Neuronal stem cell (in vitro differentiated cells): Measurements from ENCODE around the gene GPC5.
A peak's percentile ranks its signal among the peaks of the same experiment; 100 is the strongest.

Experiments
- DNase-seq: peaks from one replicate; pipeline ENCODE4 v3.0.0-alpha.2; 2013; ENCODE audit warnings: low spot score
- H2AFZ ChIP-seq: one replicate; pipeline ENCODE4 v1.6.1; 2013; ENCODE audit warnings: mild to moderate bottlenecking, low read length, inconsistent platforms
- H2AK5ac ChIP-seq: 2 replicates; pipeline ENCODE4 v1.6.1; 2013; ENCODE audit warnings: low read depth, mild to moderate bottlenecking, inconsistent platforms, low read length, moderate library complexity, mixed read lengths
- H2BK120ac ChIP-seq: 2 replicates; pipeline ENCODE4 v1.6.1; 2013; ENCODE audit warnings: low read depth, mild to moderate bottlenecking, inconsistent platforms, low read length, moderate library complexity, mixed read lengths
- H2BK12ac ChIP-seq: one replicate; pipeline ENCODE4 v1.6.1; 2013; ENCODE audit warnings: low read length, inconsistent platforms
- H2BK15ac ChIP-seq: 2 replicates; pipeline ENCODE4 v1.6.1; 2013; ENCODE audit warnings: mild to moderate bottlenecking, low read length, inconsistent platforms, mixed read lengths
- H2BK5ac ChIP-seq: one replicate; pipeline ENCODE4 v1.6.1; 2013; ENCODE audit warnings: inconsistent platforms, mild to moderate bottlenecking, low read length, moderate library complexity
- H3K14ac ChIP-seq: one replicate; pipeline ENCODE4 v1.6.1; 2013; ENCODE audit warnings: low read length, inconsistent platforms
- H3K18ac ChIP-seq: 2 replicates; pipeline ENCODE4 v1.6.1; 2013; ENCODE audit warnings: low read length, inconsistent platforms
- H3K23ac ChIP-seq: 2 replicates; pipeline ENCODE4 v1.6.1; 2013; ENCODE audit warnings: low read depth, mild to moderate bottlenecking, mixed read lengths, low read length, inconsistent platforms; ENCODE audit not compliant: poor library complexity
- H3K27ac ChIP-seq: replicated peaks from 3 replicates; pipeline ENCODE4 v1.5.1; 2013; ENCODE audit warnings: low read length, inconsistent platforms
- H3K27me3 ChIP-seq, 3 experiments: 2 replicates each; pipeline ENCODE4 v1.6.1; 2013; ENCODE audit warnings: low read length in 3 of 3, mild to moderate bottlenecking in 2 of 3, inconsistent platforms in 1 of 3, low read depth in 1 of 3, mixed read lengths in 1 of 3, moderate library complexity in 1 of 3; ENCODE audit not compliant: control insufficient read depth in 3 of 3, insufficient read depth in 3 of 3
- H3K36me3 ChIP-seq, 2 donors: replicated peaks in 1 of 2; 2 replicates each; pipeline ENCODE4 v1.6.1; 2013; ENCODE audit warnings: low read length in 2 of 2; ENCODE audit not compliant: control insufficient read depth in 2 of 2, insufficient read depth in 2 of 2
- H3K4ac ChIP-seq: 2 replicates; pipeline ENCODE4 v1.6.1; 2013; ENCODE audit warnings: inconsistent platforms, mild to moderate bottlenecking, low read length, moderate library complexity
- H3K4me1 ChIP-seq, 2 donors: 1 replicate in 1 of 2; 2 replicates in 1 of 2; pipeline ENCODE4 v1.6.1; 2013; ENCODE audit warnings: low read length in 2 of 2, low read depth in 1 of 2; ENCODE audit not compliant: control insufficient read depth in 2 of 2, insufficient read depth in 1 of 2
- H3K4me2 ChIP-seq: one replicate; pipeline ENCODE4 v1.6.1; 2013; ENCODE audit warnings: mild to moderate bottlenecking, low read length, inconsistent platforms; ENCODE audit not compliant: insufficient read depth, poor library complexity, severe bottlenecking
- H3K4me3 ChIP-seq, 2 donors: 2 replicates each; pipeline ENCODE4 v1.5.1; 2013; ENCODE audit warnings: low read length in 2 of 2, mild to moderate bottlenecking in 2 of 2, inconsistent platforms in 1 of 2, moderate library complexity in 1 of 2
- H3K79me1 ChIP-seq: one replicate; pipeline ENCODE4 v1.6.1; 2013; ENCODE audit warnings: low read depth, mild to moderate bottlenecking, inconsistent platforms, low read length, moderate library complexity
- H3K9ac ChIP-seq: one replicate; pipeline ENCODE4 v1.6.1; 2013; ENCODE audit warnings: mild to moderate bottlenecking, low read depth, low read length, inconsistent platforms; ENCODE audit not compliant: poor library complexity
- H3K9me3 ChIP-seq, 2 donors: replicated peaks in 1 of 2; 2 replicates each; pipeline versions ENCODE3 to v1.6.1; 2013; ENCODE audit warnings: low read length in 2 of 2, mild to moderate bottlenecking in 2 of 2, inconsistent platforms in 1 of 2, low read depth in 1 of 2, mixed read lengths in 1 of 2, moderate library complexity in 1 of 2; ENCODE audit not compliant: control insufficient read depth in 2 of 2, insufficient read depth in 1 of 2
- H4K8ac ChIP-seq: one replicate; pipeline ENCODE4 v1.6.1; 2013; ENCODE audit warnings: low read depth, mild to moderate bottlenecking, inconsistent platforms, low read length, moderate library complexity
- H4K91ac ChIP-seq: one replicate; pipeline ENCODE4 v1.6.1; 2013; ENCODE audit warnings: low read length, low read depth, mild to moderate bottlenecking, inconsistent platforms; ENCODE audit not compliant: poor library complexity
- WGBS, 2 donors: extraction: QIAGEN DNeasy Blood & Tissue Kit; methylation state at CpG; one replicate each; pipeline ENCODE4 v1.1.7; 2013; ENCODE audit warnings: missing lambda C conversion rate in 2 of 2, mixed read lengths in 1 of 2; ENCODE audit not compliant: insufficient read length in 2 of 2, insufficient replicate concordance in 1 of 2; ENCODE audit errors: extremely low coverage in 2 of 2; 5-methylcytosine and 5-hydroxymethylcytosine counted together

GPC5 gene

GRCh38 chr13:92196591-92197256 is 798.3 kb downstream of the GPC5 start:
- Histone ChIP-seq H3K4me3 (no peak overlapping the region), H2BK12ac (no peak overlapping the region), H3K4me1 (no peaks in the 10 kb centered on the region), H3K36me3 (no peaks in the 10 kb centered on the region), H3K9ac (no peak overlapping the region), H4K91ac (no peak overlapping the region), H3K4me2 (no peak overlapping the region), H3K18ac (no peak overlapping the region), H4K8ac (no peak overlapping the region), H3K4ac (no peak overlapping the region), H2AFZ (peak overlapping the region; percentile 39), H2BK120ac (no peak overlapping the region), H2BK15ac (no peak overlapping the region), H3K27ac (no peak overlapping the region), H2BK5ac (no peak overlapping the region), H3K14ac (no peak overlapping the region), H3K79me1 (no peaks in the 10 kb centered on the region), H2AK5ac (no peak overlapping the region), H3K23ac (no peak overlapping the region), H3K27me3 (no peaks in the 10 kb centered on the region), H3K9me3 (no peaks in the 10 kb centered on the region)
- WGBS, 2 donors = no CpG with 5 or more reads among the region's 11 CpGs
- no peak for DNase-seq

- Histone ChIP-seq H3K79me1 (no peaks in the 10 kb centered on the region), H3K14ac (no peak overlapping the region), H2AFZ (no peak overlapping the region), H3K27ac (no peak overlapping the region), H2AK5ac (no peak overlapping the region), H2BK15ac (no peak overlapping the region), H2BK120ac (no peak overlapping the region), H3K36me3 (no peaks in the 10 kb centered on the region), H3K23ac (no peak overlapping the region), H3K4ac (no peak overlapping the region), H4K91ac (no peak overlapping the region), H3K4me1 (no peaks in the 10 kb centered on the region), H4K8ac (no peak overlapping the region), H3K27me3 (no peaks in the 10 kb centered on the region), H3K4me2 (no peak overlapping the region), H3K9me3 (no peaks in the 10 kb centered on the region), H2BK5ac (no peak overlapping the region), H2BK12ac (no peak overlapping the region), H3K18ac (no peak overlapping the region), H3K9ac (no peak overlapping the region), H3K4me3 (no peak overlapping the region)
- no CpG with 5 or more reads among the region's 4 CpGs for WGBS, 2 donors
- DNase-seq = no peak
These were observed 799.2 kb downstream of the GPC5 start for GRCh38 chr13:92197669-92198068.

- no peak for DNase-seq
- peaks cover 0 to 2% of the 10 kb centered on the region in 2 donors for H3K4me1 ChIP-seq
- no peak overlapping the region for H3K27ac ChIP-seq
- H2BK15ac ChIP-seq = no peak overlapping the region
- H2BK12ac ChIP-seq = no peak overlapping the region
- no peak overlapping the region for H3K18ac ChIP-seq
- H4K91ac ChIP-seq = no peak overlapping the region
- H3K79me1 ChIP-seq = no peaks in the 10 kb centered on the region
- H4K8ac ChIP-seq = no peak overlapping the region
- H2BK5ac ChIP-seq = no peak overlapping the region
- H2AFZ ChIP-seq = no peak overlapping the region
- no peak overlapping the region for H3K4me2 ChIP-seq
- no peaks in the 10 kb centered on the region for H3K9me3 ChIP-seq
- no CpG with 5 or more reads among the region's 4 CpGs for WGBS, 2 donors
- H2AK5ac ChIP-seq = no peak overlapping the region
- H3K27me3 ChIP-seq = no peaks in the 10 kb centered on the region
- H2BK120ac ChIP-seq = no peak overlapping the region
- H3K4ac ChIP-seq = no peak overlapping the region
- no peak overlapping the region for H3K14ac ChIP-seq
- H3K23ac ChIP-seq = no peak overlapping the region
- H3K9ac ChIP-seq = no peak overlapping the region
- no peaks in the 10 kb centered on the region for H3K36me3 ChIP-seq
- no peak overlapping the region for H3K4me3 ChIP-seq
These were observed 820.2 kb downstream of the GPC5 start for GRCh38 chr13:92218615-92219014.

GRCh38 chr13:92221916-92222315 is 823.5 kb downstream of the GPC5 start:
- Histone ChIP-seq H4K91ac (no peak overlapping the region), H2BK12ac (no peak overlapping the region), H3K27me3 (no peaks in the 10 kb centered on the region), H4K8ac (no peak overlapping the region), H3K18ac (no peak overlapping the region), H3K27ac (no peak overlapping the region), H3K4me1 (peaks cover 0 to 2% of the 10 kb centered on the region in 2 donors), H3K9ac (no peak overlapping the region), H3K36me3 (no peaks in the 10 kb centered on the region), H3K4me3 (no peak overlapping the region), H3K9me3 (no peaks in the 10 kb centered on the region), H2AFZ (peak overlapping the region; percentile 51), H3K4me2 (no peak overlapping the region), H2BK5ac (no peak overlapping the region), H2BK15ac (no peak overlapping the region), H3K14ac (no peak overlapping the region), H3K4ac (no peak overlapping the region), H2BK120ac (no peak overlapping the region), H3K23ac (no peak overlapping the region), H2AK5ac (no peak overlapping the region), H3K79me1 (no peaks in the 10 kb centered on the region)
- WGBS, 2 donors = no CpG with 5 or more reads among the region's 4 CpGs
- DNase-seq = no peak
